Caco-2 (cell line): ENCODE measurements around the gene NWD2. TPM values are rescaled to one million over a fixed set of nuclear protein-coding genes. Genes with fewer than 3 reads are reported as not detected.

Source experiments
- BruUV-seq: library from RNA; stranded (reverse); fragments of 400-500 nt; replicated peaks from 2 replicates; lab custom pipeline; 2021; lab: Mats Ljungman, UMichigan
- CTCF ChIA-PET: fragments of 300-600 bp; sonication (Branson Sonifier 250); formaldehyde crosslinking; loops from one replicate; lab custom pipeline; 2022; ENCODE audit warnings: antibody characterized with exemption; lab: Charles Lee
- POLR2A ChIA-PET: fragments of 300-600 bp; sonication (Branson Sonifier 250); formaldehyde crosslinking; loops from one replicate; lab custom pipeline; 2022; ENCODE audit warnings: antibody characterized with exemption; lab: Charles Lee
- DNase-seq, 2 experiments: peaks; one replicate each; pipeline versions ENCODE4 v3.0.0 to v3.0.0-alpha.2; 2020 to 2022
- H3K27me3 ChIP-seq: replicated peaks from 2 replicates; pipeline ENCODE4 v1.6.0; 2011; ENCODE audit warnings: low read length; ENCODE audit not compliant: control insufficient read depth, insufficient read depth
- H3K36me3 ChIP-seq: 2 replicates; pipeline ENCODE4 v1.5.1; 2011; ENCODE audit warnings: low read length; ENCODE audit not compliant: control insufficient read depth, insufficient read depth
- H3K4me1 ChIP-seq: fragments of 250-450 bp; sonication (Bioruptor Pico); 2 replicates; pipeline ENCODE4 v1.5.1; 2020; ENCODE audit warnings: mild to moderate bottlenecking
- H3K4me3 ChIP-seq: 2 replicates; pipeline ENCODE4 v1.5.1; 2011; ENCODE audit warnings: low read depth, mild to moderate bottlenecking, control low read depth, low read length
- H3K9me3 ChIP-seq: fragments of 250-450 bp; sonication (Bioruptor Pico); 2 replicates; pipeline ENCODE4 v1.5.1; 2020; ENCODE audit warnings: mild to moderate bottlenecking, moderate library complexity
- H3K27ac Mint-ChIP-seq: one replicate; pipeline ENCODE4 v1.8.0; 2022; ENCODE audit warnings: mixed read lengths; ENCODE audit not compliant: unreplicated experiment
- H3K27me3 Mint-ChIP-seq: one replicate; pipeline ENCODE4 v1.8.0; 2022; ENCODE audit warnings: mixed read lengths; ENCODE audit not compliant: insufficient read depth, unreplicated experiment
- H3K36me3 Mint-ChIP-seq: one replicate; pipeline ENCODE4 v1.8.0; 2022; ENCODE audit warnings: mild to moderate bottlenecking, mixed read lengths; ENCODE audit not compliant: insufficient read depth, unreplicated experiment
- H3K4me1 Mint-ChIP-seq: one replicate; pipeline ENCODE4 v1.8.0; 2022; ENCODE audit warnings: low read depth, mixed read lengths; ENCODE audit not compliant: unreplicated experiment
- H3K4me3 Mint-ChIP-seq: one replicate; pipeline ENCODE4 v1.8.0; 2022; ENCODE audit warnings: mild to moderate bottlenecking, moderate library complexity, mixed read lengths; ENCODE audit not compliant: unreplicated experiment
- H3K9me3 Mint-ChIP-seq: one replicate; pipeline ENCODE4 v1.8.0; 2022; ENCODE audit warnings: mixed read lengths; ENCODE audit not compliant: unreplicated experiment
- CTCF ChIP-seq, 2 experiments: fragments of 200-600 bp in 1 of 2; IDR thresholded peaks; 1 replicate in 1 of 2; 2 replicates in 1 of 2; pipeline versions ENCODE4 v1.5.1 to v1.8.0; 2011 to 2022; ENCODE audit warnings: antibody characterized with exemption in 1 of 2, control low read depth in 1 of 2, inconsistent platforms in 1 of 2, low read depth in 1 of 2, low read length in 1 of 2, mild to moderate bottlenecking in 1 of 2, moderate library complexity in 1 of 2; ENCODE audit not compliant: insufficient read depth in 1 of 2, severe bottlenecking in 1 of 2, unreplicated experiment in 1 of 2
- intact Hi-C: fragments of 100-400 bp; cut with micrococcal nuclease; formaldehyde crosslinking; loops from one replicate; pipeline ENCODE4 v1.10.0; 2022; ENCODE audit not compliant: unreplicated experiment
- total RNA-seq: library from RNA; stranded (reverse); gene quantifications from 2 replicates; pipeline ENCODE4 v1.2.3, GENCODE V29; 2022

The NWD2 gene
- total RNA-seq, 1 experiment from 2014 or later = not detected

- H3K4me3 ChIP-seq = no peak overlapping the region
- DNase-seq = no peak
- no peaks in the 10 kb centered on the region for H3K9me3 ChIP-seq
- no peaks in the 10 kb centered on the region for H3K4me1 ChIP-seq
- H3K4me3 Mint-ChIP-seq = no peak overlapping the region
- no TSS peak for BruUV-seq
- H3K27me3 Mint-ChIP-seq = peaks cover 6% of the 10 kb centered on the region
- H3K27me3 ChIP-seq = no peaks in the 10 kb centered on the region
- ChIA-PET CTCF (no interaction called here), POLR2A (no interaction called here)
- no peak overlapping the region for H3K27ac Mint-ChIP-seq
- no peaks in the 10 kb centered on the region for H3K9me3 Mint-ChIP-seq
- intact Hi-C loops = no loop called here
- no peaks in the 10 kb centered on the region for H3K4me1 Mint-ChIP-seq
- no peaks in the 10 kb centered on the region for H3K36me3 ChIP-seq
- TF ChIP-seq CTCF (IDR thresholded peaks at IDR 0.05; ENCODE audit: insufficient read depth in 1 of 2, low read depth in 1 of 2, low read length in 1 of 2, severe bottlenecking in 1 of 2, unreplicated experiment in 1 of 2) = no peak
- no peaks in the 10 kb centered on the region for H3K36me3 Mint-ChIP-seq
These were observed 18.8 kb upstream of the NWD2 start for GRCh38 chr4:37225778-37226177.

- peaks cover 10% of the 10 kb centered on the region for H3K27me3 Mint-ChIP-seq
- BruUV-seq = no TSS peak
- Histone ChIP-seq H3K4me1 (no peaks in the 10 kb centered on the region), H3K36me3 (no peaks in the 10 kb centered on the region), H3K9me3 (no peaks in the 10 kb centered on the region), H3K27me3 (no peaks in the 10 kb centered on the region), H3K4me3 (no peak overlapping the region)
- no peaks in the 10 kb centered on the region for H3K36me3 Mint-ChIP-seq
- intact Hi-C loops = no loop called here
- H3K27ac Mint-ChIP-seq = no peak overlapping the region
- DNase-seq = no peak
- TF ChIP-seq CTCF (IDR thresholded peaks at IDR 0.05; ENCODE audit: insufficient read depth in 1 of 2, low read depth in 1 of 2, low read length in 1 of 2, severe bottlenecking in 1 of 2, unreplicated experiment in 1 of 2) = no peak
- POLR2A ChIA-PET = no interaction called here
- CTCF ChIA-PET = no interaction called here
- no peaks in the 10 kb centered on the region for H3K9me3 Mint-ChIP-seq
- H3K4me1 Mint-ChIP-seq = no peaks in the 10 kb centered on the region
- no peak overlapping the region for H3K4me3 Mint-ChIP-seq
These were observed 12.2 kb upstream of the NWD2 start for GRCh38 chr4:37232315-37232714.

GRCh38 chr4:37236165-37236564, 8.4 kb upstream of the NWD2 start:
- Mint-ChIP-seq H3K27me3 (peaks cover 11% of the 10 kb centered on the region), H3K36me3 (no peaks in the 10 kb centered on the region), H3K4me3 (no peak overlapping the region), H3K27ac (no peak overlapping the region), H3K4me1 (no peaks in the 10 kb centered on the region), H3K9me3 (no peaks in the 10 kb centered on the region)
- DNase-seq = no peak
- no peaks in the 10 kb centered on the region for H3K4me1 ChIP-seq
- TF ChIP-seq CTCF (IDR thresholded peaks at IDR 0.05; ENCODE audit: insufficient read depth in 1 of 2, low read depth in 1 of 2, low read length in 1 of 2, severe bottlenecking in 1 of 2, unreplicated experiment in 1 of 2) = no peak
- CTCF ChIA-PET = no interaction called here
- H3K27me3 ChIP-seq = no peaks in the 10 kb centered on the region
- POLR2A ChIA-PET = no interaction called here
- no peaks in the 10 kb centered on the region for H3K9me3 ChIP-seq
- intact Hi-C loops = no loop called here
- no peak overlapping the region for H3K4me3 ChIP-seq
- no TSS peak for BruUV-seq
- no peaks in the 10 kb centered on the region for H3K36me3 ChIP-seq
